ENCODE data around the gene C3orf20. TPM values are rescaled to one million over a fixed set of nuclear protein-coding genes. Genes with fewer than 3 reads are reported as not detected.

The C3orf20 gene
- total RNA-seq, 1 experiment from 2014 or later = not detected

- TF ChIP-seq E2F4 (CRISPR knock-in tag; IDR thresholded peaks at IDR 0.05; ENCODE audit: borderline replicate concordance, low read depth) (no peak), RELA (CRISPR knock-in tag; IDR thresholded peaks at IDR 0.05; ENCODE audit: borderline replicate concordance) (no peak)
These were observed 100.1 kb downstream of the C3orf20 start (continued) for GRCh38 chr3:14775011-14775410.

- TF ChIP-seq ZNF396 (CRISPR knock-in tag; IDR thresholded peaks at IDR 0.05; ENCODE audit: borderline replicate concordance) (no peak), IRF2 (CRISPR knock-in tag; IDR thresholded peaks at IDR 0.05; ENCODE audit: borderline replicate concordance, low read depth) (no peak), ZNF219 (CRISPR knock-in tag; IDR thresholded peaks at IDR 0.05; ENCODE audit: borderline replicate concordance) (no peak), ZNF512 (CRISPR knock-in tag; IDR thresholded peaks at IDR 0.05; ENCODE audit: borderline replicate concordance) (no peak)
- Mint-ChIP-seq H3K4me1 (peaks cover 22% of the 10 kb centered on the region), H3K27ac (no peak overlapping the region), H3K27me3 (ENCODE audit: low read depth) (no peaks in the 10 kb centered on the region), H3K36me3 (no peaks in the 10 kb centered on the region), H3K4me3 (no peak overlapping the region), H3K9me3 (peaks cover 16% of the 10 kb centered on the region)
- ATAC-seq (no peak), DNase-seq (ENCODE audit: low spot score) (peak; percentile 5)
- POLR2A ChIA-PET = no interaction called here
- CTCF ChIA-PET = interaction anchor here (2.1 kb wide), 1 partner anchor 102 kb away, joined by 14 read pairs; no protein-coding TSS in a partner anchor
These were observed 100.6 kb downstream of the C3orf20 start for GRCh38 chr3:14775563-14775962.

- Mint-ChIP-seq H3K27ac (no peak overlapping the region), H3K36me3 (no peaks in the 10 kb centered on the region), H3K9me3 (peaks cover 16% of the 10 kb centered on the region), H3K27me3 (ENCODE audit: low read depth) (no peaks in the 10 kb centered on the region), H3K4me3 (no peak overlapping the region), H3K4me1 (peaks cover 17% of the 10 kb centered on the region)
- no peak for TF ChIP-seq EMX1 (CRISPR knock-in tag; IDR thresholded peaks at IDR 0.05)
- no peak for TF ChIP-seq OVOL2 (CRISPR knock-in tag; IDR thresholded peaks at IDR 0.05; ENCODE audit: borderline replicate concordance)
- TF ChIP-seq CBFB (CRISPR knock-in tag; IDR thresholded peaks at IDR 0.05; ENCODE audit: low read depth) = no peak
- no peak for TF ChIP-seq IRF1 (CRISPR knock-in tag; IDR thresholded peaks at IDR 0.05)
- no peak for TF ChIP-seq STAT6 (CRISPR knock-in tag; conservative IDR thresholded peaks at IDR 0.05; ENCODE audit: low read depth)
- TF ChIP-seq ZNF532 (CRISPR knock-in tag; IDR thresholded peaks at IDR 0.05; ENCODE audit: borderline replicate concordance) = no peak
- CTCF ChIA-PET = interaction anchor here (3.3 kb wide), 1 partner anchor 142 kb away, joined by 44 read pairs; no protein-coding TSS in a partner anchor
- ATAC-seq (no peak), DNase-seq (ENCODE audit: low spot score) (no peak)
- POLR2A ChIA-PET = no interaction called here
These were observed 104.2 kb downstream of the C3orf20 start for GRCh38 chr3:14779069-14779685.

Measured in WTC11 (cell line).